Measurements from ENCODE around the gene CCN5. TPM values are rescaled to one million over a fixed set of nuclear protein-coding genes. Genes with fewer than 3 reads are reported as not detected.
"Not testable (repeated sequence)": the region's sequence is repeated elsewhere in the genome, so short reads cannot be mapped to it uniquely, and the experiment has no call there.

Gene CCN5
- total RNA-seq, 4 donors from 2014 or later: 5.8 to 32.2 (median 11.2) TPM

DNA sequence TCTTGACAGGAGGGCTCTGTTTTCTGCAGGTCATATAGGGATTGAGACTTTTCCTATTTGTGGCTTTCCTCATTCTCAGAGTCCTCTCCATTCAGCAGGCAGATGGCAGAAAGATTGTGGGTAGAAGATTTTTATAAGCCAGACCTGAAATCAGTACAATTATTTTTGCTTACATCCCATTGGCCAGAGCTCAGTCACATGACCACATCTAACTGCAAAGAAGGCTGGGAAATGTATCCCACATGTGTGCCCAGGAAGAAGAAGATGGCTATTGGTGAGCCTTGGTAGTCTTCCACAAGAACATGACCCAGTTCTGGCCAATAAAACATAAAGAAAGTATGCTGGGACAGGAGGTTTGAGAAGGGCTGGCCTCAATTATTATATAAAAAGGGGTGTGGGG lies 21.5 kb upstream of the CCN5 start:
- H3K36me3 ChIP-seq: no peaks in the 10 kb centered on the region
- no peak for DNase-seq
- no peaks in the 10 kb centered on the region for H3K27me3 ChIP-seq
- peak overlapping the region in 2 of 4 donors; percentile 25 to 45 for H3K27ac ChIP-seq
- H3K9me3 ChIP-seq: no peaks in the 10 kb centered on the region
- no peak for TF ChIP-seq POLR2A (IDR thresholded peaks at IDR 0.05)
- TF ChIP-seq, protein P1, sequence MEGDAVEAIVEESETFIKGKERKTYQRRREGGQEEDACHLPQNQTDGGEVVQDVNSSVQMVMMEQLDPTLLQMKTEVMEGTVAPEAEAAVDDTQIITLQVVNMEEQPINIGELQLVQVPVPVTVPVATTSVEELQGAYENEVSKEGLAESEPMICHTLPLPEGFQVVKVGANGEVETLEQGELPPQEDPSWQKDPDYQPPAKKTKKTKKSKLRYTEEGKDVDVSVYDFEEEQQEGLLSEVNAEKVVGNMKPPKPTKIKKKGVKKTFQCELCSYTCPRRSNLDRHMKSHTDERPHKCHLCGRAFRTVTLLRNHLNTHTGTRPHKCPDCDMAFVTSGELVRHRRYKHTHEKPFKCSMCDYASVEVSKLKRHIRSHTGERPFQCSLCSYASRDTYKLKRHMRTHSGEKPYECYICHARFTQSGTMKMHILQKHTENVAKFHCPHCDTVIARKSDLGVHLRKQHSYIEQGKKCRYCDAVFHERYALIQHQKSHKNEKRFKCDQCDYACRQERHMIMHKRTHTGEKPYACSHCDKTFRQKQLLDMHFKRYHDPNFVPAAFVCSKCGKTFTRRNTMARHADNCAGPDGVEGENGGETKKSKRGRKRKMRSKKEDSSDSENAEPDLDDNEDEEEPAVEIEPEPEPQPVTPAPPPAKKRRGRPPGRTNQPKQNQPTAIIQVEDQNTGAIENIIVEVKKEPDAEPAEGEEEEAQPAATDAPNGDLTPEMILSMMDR (IDR thresholded peaks at IDR 0.05): no peak
- no peak overlapping the region for H3K4me3 ChIP-seq
- H3K4me1 ChIP-seq: no peaks in the 10 kb centered on the region

DNA sequence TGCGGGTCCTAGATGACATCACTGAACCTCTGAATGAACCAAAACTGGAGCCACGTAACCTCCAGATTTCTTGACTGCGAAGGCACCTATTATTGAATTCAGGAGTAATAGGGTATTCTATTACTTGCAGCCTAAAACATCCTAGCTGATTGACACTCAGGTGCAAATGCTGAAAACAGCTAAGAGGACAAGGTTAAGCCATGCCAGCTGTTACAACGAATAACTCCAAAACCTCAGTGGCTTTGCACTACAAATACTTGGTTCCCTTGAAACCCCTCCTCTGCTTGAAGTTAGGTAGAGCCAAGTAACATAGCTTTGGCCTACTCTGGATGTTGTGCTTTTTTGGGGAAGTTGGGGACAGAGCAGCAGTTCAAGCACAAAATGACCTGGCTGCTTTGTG lies 21.0 kb upstream of the CCN5 start:
- no peak overlapping the region for H3K4me3 ChIP-seq
- TF ChIP-seq, protein P1 (IDR thresholded peaks at IDR 0.05): no peak
- no peak for TF ChIP-seq POLR2A (IDR thresholded peaks at IDR 0.05)
- no peak overlapping the region for H3K27ac ChIP-seq
- no peaks in the 10 kb centered on the region for H3K9me3 ChIP-seq
- H3K4me1 ChIP-seq: no peaks in the 10 kb centered on the region
- DNase-seq: no peak
- no peaks in the 10 kb centered on the region for H3K27me3 ChIP-seq
- no peaks in the 10 kb centered on the region for H3K36me3 ChIP-seq

GRCh38 chr20:44695295-44695673 lies 19.9 kb upstream of the CCN5 start:
- peak overlapping the region in 1 of 4 donors; percentile 11 for H3K27ac ChIP-seq
- no peak for TF ChIP-seq POLR2A (IDR thresholded peaks at IDR 0.05)
- TF ChIP-seq, protein P1 (IDR thresholded peaks at IDR 0.05): no peak
- no peaks in the 10 kb centered on the region for H3K9me3 ChIP-seq
- H3K27me3 ChIP-seq: no peaks in the 10 kb centered on the region
- no peak overlapping the region for H3K4me3 ChIP-seq
- no peak for DNase-seq
- H3K36me3 ChIP-seq: no peaks in the 10 kb centered on the region
- H3K4me1 ChIP-seq: no peaks in the 10 kb centered on the region

DNA sequence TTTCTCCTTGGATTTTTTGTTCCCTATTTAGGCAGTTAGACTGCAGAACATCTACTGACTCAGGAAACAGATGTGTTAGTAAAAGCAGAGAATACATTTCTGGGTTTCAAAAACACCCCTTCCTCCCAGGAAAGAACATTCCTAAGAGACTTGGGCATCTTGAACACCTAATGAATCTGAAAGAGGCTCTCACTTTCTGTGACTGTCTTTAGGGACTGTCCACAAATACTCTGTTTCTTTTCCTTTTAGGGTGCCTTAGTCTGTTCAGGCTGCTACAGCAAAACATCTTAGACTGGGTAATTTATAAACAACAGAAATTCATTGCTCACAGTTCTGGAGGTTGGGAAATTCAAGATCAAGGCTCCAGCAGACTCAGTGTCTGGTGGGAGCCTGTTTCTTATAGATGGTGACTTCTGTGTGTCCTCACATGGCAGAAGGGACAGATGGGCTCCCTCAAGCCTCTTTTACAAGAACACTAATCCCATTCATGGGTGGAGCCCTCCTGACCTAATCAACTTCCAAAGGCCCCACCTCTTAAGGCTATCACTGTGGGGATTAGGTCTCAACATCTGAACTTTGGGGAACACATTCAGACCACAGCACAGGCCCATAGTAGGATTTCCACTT lies 19.4 kb upstream of the CCN5 start:
- no peaks in the 10 kb centered on the region for H3K4me1 ChIP-seq
- H3K4me3 ChIP-seq: no peak overlapping the region
- H3K9me3 ChIP-seq: no peaks in the 10 kb centered on the region
- no peaks in the 10 kb centered on the region for H3K36me3 ChIP-seq
- H3K27me3 ChIP-seq: no peaks in the 10 kb centered on the region
- DNase-seq: no peak
- H3K27ac ChIP-seq: peak overlapping the region in 2 of 4 donors; percentile 11 to 35
- no peak for TF ChIP-seq POLR2A (IDR thresholded peaks at IDR 0.05)
- TF ChIP-seq, protein P1 (IDR thresholded peaks at IDR 0.05): no peak

DNA sequence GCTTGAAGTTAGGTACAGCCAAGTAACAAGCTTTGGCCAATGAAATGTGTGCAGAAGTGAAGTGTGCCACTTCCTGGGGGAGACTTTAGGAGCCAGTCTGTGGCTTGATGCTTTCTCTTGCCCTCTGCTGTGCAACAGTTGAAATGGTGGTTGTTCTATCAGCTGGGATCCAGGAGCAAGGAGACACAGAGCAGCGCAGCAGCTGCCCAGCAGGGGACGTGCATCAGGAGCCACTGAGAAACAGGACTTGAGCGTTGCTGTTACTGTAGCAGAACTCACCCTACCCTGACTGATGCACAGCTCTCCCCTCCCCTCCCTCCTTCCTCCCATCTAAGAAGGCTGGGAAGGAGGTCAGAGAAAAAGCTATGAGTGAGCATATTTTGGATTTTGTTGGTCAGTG lies 18.9 kb upstream of the CCN5 start:
- TF ChIP-seq, protein P1 (IDR thresholded peaks at IDR 0.05): no peak
- no peak for TF ChIP-seq POLR2A (IDR thresholded peaks at IDR 0.05)
- Histone ChIP-seq H3K9me3 (no peaks in the 10 kb centered on the region), H3K27me3 (no peaks in the 10 kb centered on the region), H3K4me3 (no peak overlapping the region), H3K4me1 (no peaks in the 10 kb centered on the region), H3K27ac (peak overlapping the region in 2 of 4 donors; percentile 11 to 35), H3K36me3 (no peaks in the 10 kb centered on the region)
- DNase-seq: no peak

DNA sequence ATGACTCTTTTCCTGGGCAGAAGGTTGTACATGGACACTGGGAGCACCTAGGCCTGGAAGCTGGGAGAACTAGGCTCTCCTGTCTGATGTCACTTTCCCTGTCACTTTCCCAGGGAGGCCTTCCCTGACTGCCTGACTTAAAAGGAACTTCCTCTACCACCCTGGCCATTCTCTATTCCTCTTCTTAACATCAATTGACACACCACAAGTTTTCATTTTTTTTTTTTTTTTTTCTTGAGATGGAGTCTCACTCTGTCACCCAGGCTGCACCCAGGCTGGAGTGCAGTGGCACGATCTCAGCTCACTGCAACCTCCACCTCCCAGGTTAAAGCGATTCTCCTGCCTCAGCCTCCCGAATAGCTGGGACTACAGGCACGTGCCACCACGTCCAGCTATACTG lies 18.1 kb upstream of the CCN5 start:
- H3K4me3 ChIP-seq, DNase-seq, H3K27me3 ChIP-seq, H3K9me3 ChIP-seq, H3K27ac ChIP-seq, H3K4me1 ChIP-seq, H3K36me3 ChIP-seq: not testable (repeated sequence)
